GM12878 (cell line): ENCODE measurements around the gene LCN9. TPM values are rescaled to one million over a fixed set of nuclear protein-coding genes. Genes with fewer than 3 reads are reported as not detected.

Experiments used
- ATAC-seq: fragments of 200-7000 bp; cut with Tn5 transposase; 3 replicates; pipeline ENCODE4 v1.9.1; 2020; ENCODE audit warnings: mild to moderate bottlenecking, moderate library complexity
- BruUV-seq: library from RNA; stranded (reverse); fragments of 400-500 nt; replicated peaks from 2 replicates; lab custom pipeline; 2021; lab: Mats Ljungman, UMichigan
- CTCF ChIA-PET: fragments of 300-600 bp; sonication (Branson Sonifier 250); formaldehyde crosslinking; extraction: SDS; loops from one replicate; lab custom pipeline; 2021; ENCODE audit warnings: inconsistent platforms; lab: Yijun Ruan, JAX
- POLR2A ChIA-PET: fragments of 350-600 bp; formaldehyde crosslinking; extraction: SDS; loops from one replicate; lab custom pipeline; 2021; ENCODE audit warnings: inconsistent platforms; lab: Charles Lee
- RAD21 ChIA-PET: fragments of 300-600 bp; sonication (Branson Sonifier 250); formaldehyde crosslinking; loops from one replicate; lab custom pipeline; 2023; ENCODE audit warnings: antibody characterized with exemption; ENCODE audit not compliant: unreplicated experiment; lab: Charles Lee
- SMC1A ChIA-PET: fragments of 300-600 bp; sonication (Branson Sonifier 250); formaldehyde crosslinking; loops from one replicate; lab custom pipeline; 2023; ENCODE audit not compliant: unreplicated experiment, uncharacterized antibody; lab: Charles Lee
- DNase-seq: peaks from one replicate; pipeline ENCODE4 v3.0.0-alpha.2; 2011; ENCODE audit warnings: low read depth, low spot score
- FAIRE-seq: peaks from 3 replicates; lab custom pipeline; 2011; peaks lifted over from hg19 to GRCh38; lab: Jason Lieb, UNC
- H2AFZ ChIP-seq: 2 replicates; pipeline ENCODE4 v1.6.0; 2011; ENCODE audit warnings: low read depth, low read length, control low read depth; ENCODE audit not compliant: control insufficient read depth
- H3K27ac ChIP-seq: 2 replicates; pipeline ENCODE4 v1.5.1; 2011; ENCODE audit warnings: control low read depth; ENCODE audit not compliant: control insufficient read depth, insufficient read depth
- H3K27me3 ChIP-seq, 2 experiments: replicated peaks in 1 of 2; 2 replicates each; pipeline versions ENCODE4 v1.6.0 to v1.6.1; 2011; ENCODE audit warnings: low read length in 1 of 2; ENCODE audit not compliant: control insufficient read depth in 2 of 2, insufficient read depth in 2 of 2
- H3K36me3 ChIP-seq, 2 experiments: 2 replicates each; pipeline ENCODE4 v1.5.1; 2011; ENCODE audit warnings: low read length in 1 of 2; ENCODE audit not compliant: control insufficient read depth in 2 of 2, insufficient read depth in 2 of 2
- H3K4me1 ChIP-seq: 2 replicates; pipeline ENCODE4 v1.6.1; 2011; ENCODE audit warnings: mild to moderate bottlenecking, low read length, moderate library complexity, mixed read lengths; ENCODE audit not compliant: control insufficient read depth, insufficient read depth
- H3K4me2 ChIP-seq: 2 replicates; pipeline ENCODE4 v1.6.0; 2011; ENCODE audit warnings: control low read depth; ENCODE audit not compliant: control insufficient read depth, insufficient read depth
- H3K4me3 ChIP-seq: fragments of 200-600 bp; sonication (generic); 2 replicates; pipeline ENCODE4 v1.5.1; 2016
- H3K79me2 ChIP-seq: 2 replicates; pipeline ENCODE4 v1.6.0; 2011; ENCODE audit warnings: low read length; ENCODE audit not compliant: control insufficient read depth, insufficient read depth
- H3K9ac ChIP-seq: 2 replicates; pipeline ENCODE4 v1.8.0; 2011; ENCODE audit warnings: low read length, control low read depth, mixed read lengths; ENCODE audit not compliant: control insufficient read depth, insufficient read depth
- H3K9me3 ChIP-seq: replicated peaks from 3 replicates; pipeline ENCODE4 v1.5.1; 2011; ENCODE audit warnings: mild to moderate bottlenecking, low read length; ENCODE audit not compliant: control insufficient read depth, insufficient read depth
- H4K20me1 ChIP-seq: 2 replicates; pipeline ENCODE4 v1.6.0; 2011; ENCODE audit not compliant: control insufficient read depth, insufficient read depth
- ASH2L ChIP-seq: fragments of 300-600, 200-600 bp; sonication (generic); IDR thresholded peaks from 2 replicates; pipeline ENCODE4 v1.6.1; 2017; ENCODE audit warnings: low read depth, mild to moderate bottlenecking, borderline replicate concordance
- BHLHE40 ChIP-seq, 2 experiments: fragments of 450-650 bp in 1 of 2; IDR thresholded peaks; 2 replicates each; pipeline ENCODE4 v1.6.1; 2011 to 2017; ENCODE audit warnings: low read depth in 2 of 2, borderline replicate concordance in 1 of 2, improper control_type of control experiment in 1 of 2, low read length in 1 of 2, mild to moderate bottlenecking in 1 of 2
- BRCA1 ChIP-seq: IDR thresholded peaks from 2 replicates; pipeline ENCODE4 v1.6.1; 2011; ENCODE audit warnings: low read depth, low read length, improper control_type of control experiment
- CHD2 ChIP-seq: IDR thresholded peaks from 2 replicates; pipeline ENCODE4 v1.6.1; 2011; ENCODE audit warnings: low read depth, low read length, improper control_type of control experiment, borderline replicate concordance
- DPF2 ChIP-seq: fragments of 450-650 bp; IDR thresholded peaks from 2 replicates; pipeline ENCODE4 v1.6.1; 2017; ENCODE audit warnings: mild to moderate bottlenecking
- EGR1 ChIP-seq, 2 experiments: IDR thresholded peaks; 1 replicate in 1 of 2; 2 replicates in 1 of 2; pipeline ENCODE4 v1.6.1; 2011 to 2012; ENCODE audit warnings: low read depth in 2 of 2, low read length in 2 of 2, borderline replicate concordance in 1 of 2, mild to moderate bottlenecking in 1 of 2, moderate library complexity in 1 of 2
- FOXK2 ChIP-seq: fragments of 450-650 bp; IDR thresholded peaks from 2 replicates; pipeline ENCODE4 v1.6.1; 2017; ENCODE audit warnings: mild to moderate bottlenecking, moderate library complexity
- LARP7 ChIP-seq: fragments of 450-650 bp; IDR thresholded peaks from 2 replicates; pipeline ENCODE4 v1.6.1; 2017; ENCODE audit warnings: mild to moderate bottlenecking
- MXI1 ChIP-seq: fragments of 150-350 bp; IDR thresholded peaks from 2 replicates; pipeline ENCODE4 v1.6.1; 2011; ENCODE audit warnings: low read depth, mild to moderate bottlenecking, inconsistent platforms, low read length, improper control_type of control experiment
- NFXL1 ChIP-seq: fragments of 450-650 bp; IDR thresholded peaks from 2 replicates; pipeline ENCODE4 v1.6.1; 2017; ENCODE audit warnings: antibody characterized with exemption, mild to moderate bottlenecking, borderline replicate concordance
- NR2C1 ChIP-seq: fragments of 450-650 bp; IDR thresholded peaks from 2 replicates; pipeline ENCODE4 v1.6.1; 2017; ENCODE audit warnings: antibody characterized with exemption, mild to moderate bottlenecking, moderate library complexity
- SIX5 ChIP-seq: IDR thresholded peaks from 2 replicates; pipeline ENCODE4 v1.6.1; 2011; ENCODE audit warnings: mild to moderate bottlenecking, low read depth, low read length, moderate library complexity; ENCODE audit not compliant: severe bottlenecking
- SMC3 ChIP-seq: IDR thresholded peaks from 2 replicates; pipeline ENCODE4 v1.6.1; 2011; ENCODE audit warnings: low read length, improper control_type of control experiment, borderline replicate concordance
- ZNF207 ChIP-seq: fragments of 450-650 bp; IDR thresholded peaks from 2 replicates; pipeline ENCODE4 v1.6.1; 2014; ENCODE audit warnings: antibody characterized with exemption, mild to moderate bottlenecking, borderline replicate concordance
- ZZZ3 ChIP-seq: IDR thresholded peaks from 2 replicates; pipeline ENCODE4 v1.6.1; 2011; ENCODE audit warnings: low read depth; ENCODE audit not compliant: control insufficient read depth, insufficient read length
- WGBS: methylation state at CpG from one replicate; pipeline ENCODE4 v1.1.6; 2016; ENCODE audit warnings: low lambda C conversion rate; ENCODE audit not compliant: insufficient replicate concordance, insufficient coverage; ENCODE audit errors: missing lambda C conversion rate; 5-methylcytosine and 5-hydroxymethylcytosine counted together
- in situ Hi-C: fragments of 300-500 bp; cut with MboI; formaldehyde crosslinking; loops from 9 replicates; pipeline ENCODE4 v1.14.3; 2018; ENCODE audit warnings: mixed read lengths
- intact Hi-C: fragments of 100-400 bp; cut with micrococcal nuclease; formaldehyde crosslinking; loops from one replicate; pipeline ENCODE4 v1.14.2; 2022; ENCODE audit not compliant: unreplicated experiment
- polyA plus RNA-seq, 11 experiments: library from polyadenylated mRNA; depleted of rRNA in 4 of 11; unstranded in 6 of 11; stranded (reverse) in 5 of 11; fragments of >200 nt; fragmentation: Nextera tagmentation in 4 of 11; fragmentation: Illumina TruSeq in 1 of 11; extraction: Ambion mirVana in 4 of 11; extraction: Trizol in 1 of 11; gene quantifications; 1 replicate in 1 of 11; 2 replicates in 10 of 11; pipeline versions ENCODE4 v1.2.1 to v1.2.3, GENCODE V29; 2011 to 2016; ENCODE audit warnings: inconsistent platforms in 2 of 11, missing spikeins in 2 of 11, low read depth in 1 of 11
- total RNA-seq, 4 experiments: library from RNA; depleted of rRNA in 3 of 4; stranded (reverse); fragments of >200 nt in 3 of 4; fragmentation: Illumina TruSeq in 1 of 4; extraction: Trizol in 1 of 4; gene quantifications; 2 replicates each; pipeline versions ENCODE4 v1.2.1 to v1.2.3, GENCODE V29; 2013 to 2021
- TF ChIP-seq, protein P1 (sequence below): IDR thresholded peaks from 2 replicates; pipeline ENCODE4 v1.6.1; 2012; ENCODE audit warnings: low read depth, low read length, improper control_type of control experiment
- TF ChIP-seq, protein P2 (sequence below): fragments of 450-650 bp; IDR thresholded peaks from 2 replicates; pipeline ENCODE4 v1.6.1; 2017; ENCODE audit warnings: borderline replicate concordance
- TF ChIP-seq, protein P3 (sequence below): IDR thresholded peaks from 2 replicates; pipeline ENCODE4 v1.6.1; 2011; ENCODE audit warnings: low read depth, low read length, improper control_type of control experiment, borderline replicate concordance

The LCN9 gene
- total and polyA plus RNA-seq, 10 of the 15 experiments (the other 5 are each of a cell fraction or from before 2014, with no cell fraction given): not detected

DNA sequence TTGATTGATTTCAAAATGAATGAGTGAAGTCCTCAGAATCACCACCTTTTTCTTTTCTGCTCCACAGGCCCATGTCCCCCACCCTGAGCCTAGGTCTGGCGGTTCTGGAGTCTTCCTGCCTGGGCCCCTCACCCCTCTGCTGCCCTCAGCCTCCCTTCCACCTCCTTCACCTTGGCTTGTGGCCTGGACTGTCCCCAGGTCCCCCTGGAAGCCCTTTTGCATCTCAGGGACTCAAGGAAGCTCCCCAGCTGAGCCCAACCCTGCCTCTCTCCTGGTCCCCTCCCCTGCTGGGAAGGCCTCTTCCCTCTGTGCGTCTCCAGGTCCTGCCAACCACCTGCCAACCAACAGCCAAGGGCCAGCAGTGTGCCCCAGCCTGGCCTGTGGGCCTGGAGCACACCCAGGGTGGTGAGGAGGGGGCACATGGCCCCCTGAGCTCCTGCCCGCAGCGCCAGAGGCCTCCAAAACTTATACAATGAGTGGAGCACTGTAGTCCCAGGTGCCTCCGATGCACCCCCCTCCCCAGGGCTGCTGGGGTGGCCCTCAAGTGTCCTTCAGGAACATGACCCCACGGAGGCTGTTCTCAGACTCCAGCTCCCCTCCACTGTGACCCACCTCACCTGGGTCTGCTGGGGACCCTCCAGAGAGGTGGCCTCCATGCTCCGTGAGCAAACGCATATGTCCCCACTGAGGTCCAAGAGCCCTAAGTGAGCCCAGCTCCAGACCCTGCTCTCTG is 44.1 kb upstream of the LCN9 start:
- no peak for ATAC-seq
- 38% methylated on average over 8 of the region's 8 CpGs for WGBS
- Histone ChIP-seq H3K79me2 (no peaks in the 10 kb centered on the region), H3K36me3 (no peaks in the 10 kb centered on the region), H3K27me3 (peaks cover 0 to 1% of the 10 kb centered on the region in 2 experiments; a peak in 1 of 4 replicates), H3K27ac (no peak overlapping the region), H3K4me1 (no peaks in the 10 kb centered on the region), H2AFZ (no peak overlapping the region), H3K9ac (no peak overlapping the region)
- ChIA-PET RAD21 (no interaction called here), POLR2A (no interaction called here), SMC1A (no interaction called here)
- intact Hi-C loops (no loop called here), in situ Hi-C loops (no loop called here)
- DNase-seq: no peak
- FAIRE-seq: no peak
- no TSS peak for BruUV-seq
- TF ChIP-seq LARP7 (no peak), ZZZ3 (no peak), FOXK2 (no peak), ASH2L (no peak), ZNF207 (no peak), SMC3 (no peak), MXI1 (no peak), NFXL1 (no peak), BRCA1 (no peak), BHLHE40 (IDR thresholded peaks at IDR 0.05; ENCODE audit: borderline replicate concordance in 1 of 2, low read depth in 2 of 2, low read length in 1 of 2) (no peak), NR2C1 (no peak), SIX5 (no peak), EGR1 (IDR thresholded peaks at IDR 0.05; ENCODE audit: borderline replicate concordance in 1 of 2, low read depth in 2 of 2, low read length in 2 of 2) (no peak), DPF2 (no peak), CHD2 (no peak)
- TF ChIP-seq, protein P1, sequence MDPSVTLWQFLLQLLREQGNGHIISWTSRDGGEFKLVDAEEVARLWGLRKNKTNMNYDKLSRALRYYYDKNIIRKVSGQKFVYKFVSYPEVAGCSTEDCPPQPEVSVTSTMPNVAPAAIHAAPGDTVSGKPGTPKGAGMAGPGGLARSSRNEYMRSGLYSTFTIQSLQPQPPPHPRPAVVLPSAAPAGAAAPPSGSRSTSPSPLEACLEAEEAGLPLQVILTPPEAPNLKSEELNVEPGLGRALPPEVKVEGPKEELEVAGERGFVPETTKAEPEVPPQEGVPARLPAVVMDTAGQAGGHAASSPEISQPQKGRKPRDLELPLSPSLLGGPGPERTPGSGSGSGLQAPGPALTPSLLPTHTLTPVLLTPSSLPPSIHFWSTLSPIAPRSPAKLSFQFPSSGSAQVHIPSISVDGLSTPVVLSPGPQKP: no peak
- TF ChIP-seq, protein P2, sequence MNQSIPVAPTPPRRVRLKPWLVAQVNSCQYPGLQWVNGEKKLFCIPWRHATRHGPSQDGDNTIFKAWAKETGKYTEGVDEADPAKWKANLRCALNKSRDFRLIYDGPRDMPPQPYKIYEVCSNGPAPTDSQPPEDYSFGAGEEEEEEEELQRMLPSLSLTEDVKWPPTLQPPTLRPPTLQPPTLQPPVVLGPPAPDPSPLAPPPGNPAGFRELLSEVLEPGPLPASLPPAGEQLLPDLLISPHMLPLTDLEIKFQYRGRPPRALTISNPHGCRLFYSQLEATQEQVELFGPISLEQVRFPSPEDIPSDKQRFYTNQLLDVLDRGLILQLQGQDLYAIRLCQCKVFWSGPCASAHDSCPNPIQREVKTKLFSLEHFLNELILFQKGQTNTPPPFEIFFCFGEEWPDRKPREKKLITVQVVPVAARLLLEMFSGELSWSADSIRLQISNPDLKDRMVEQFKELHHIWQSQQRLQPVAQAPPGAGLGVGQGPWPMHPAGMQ: no peak
- TF ChIP-seq, protein P3, sequence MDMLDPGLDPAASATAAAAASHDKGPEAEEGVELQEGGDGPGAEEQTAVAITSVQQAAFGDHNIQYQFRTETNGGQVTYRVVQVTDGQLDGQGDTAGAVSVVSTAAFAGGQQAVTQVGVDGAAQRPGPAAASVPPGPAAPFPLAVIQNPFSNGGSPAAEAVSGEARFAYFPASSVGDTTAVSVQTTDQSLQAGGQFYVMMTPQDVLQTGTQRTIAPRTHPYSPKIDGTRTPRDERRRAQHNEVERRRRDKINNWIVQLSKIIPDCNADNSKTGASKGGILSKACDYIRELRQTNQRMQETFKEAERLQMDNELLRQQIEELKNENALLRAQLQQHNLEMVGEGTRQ: no peak
- TF ChIP-seq, all 136 proteins: peak for 0
- CTCF ChIA-PET: no interaction called here
- Histone ChIP-seq H3K4me2 (no peak overlapping the region), H3K9me3 (no peaks in the 10 kb centered on the region), H4K20me1 (no peaks in the 10 kb centered on the region), H3K4me3 (no peak overlapping the region)
